ENCODE data around the gene DGKI. TPM values are rescaled to one million over a fixed set of nuclear protein-coding genes. Genes with fewer than 3 reads are reported as not detected.

DGKI gene
- total and polyA plus RNA-seq, 2 donors (not counting 1 experiment from before 2014, with no cell fraction given), result 0.74 to 2.1 TPM

DNA sequence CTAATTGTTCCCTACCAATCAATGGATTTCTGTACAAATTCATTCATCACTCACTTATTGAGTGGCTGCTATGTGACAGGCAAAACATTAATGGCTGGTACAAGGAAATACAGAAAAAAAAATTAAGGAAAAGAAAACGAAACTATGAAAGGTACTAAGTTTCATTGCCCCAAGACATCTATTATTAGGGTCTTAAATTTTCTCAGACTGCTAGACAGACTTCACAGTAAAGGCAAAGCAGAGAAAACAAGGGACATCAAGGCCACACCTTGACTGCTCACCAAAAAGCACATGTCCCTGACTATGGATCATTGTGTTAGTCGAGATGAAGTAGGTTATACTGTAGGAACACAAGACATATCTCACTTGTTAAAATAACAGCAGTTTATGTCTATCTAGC, 36.5 kb downstream of the DGKI start:
- H3K9ac ChIP-seq (ENCODE audit: insufficient read depth, low read length), result no peak overlapping the region
- H3K27me3 ChIP-seq (ENCODE audit: control insufficient read depth, insufficient read depth, low read length), result no peaks in the 10 kb centered on the region
- no peaks in the 10 kb centered on the region for H3K9me3 ChIP-seq (ENCODE audit: control insufficient read depth, insufficient read depth, low read depth, low read length)
- no peaks in the 10 kb centered on the region for H3K4me1 ChIP-seq (ENCODE audit: control insufficient read depth, extremely low read depth, insufficient read depth, low read length)
- H3K36me3 ChIP-seq (ENCODE audit: control insufficient read depth, insufficient read depth, low read length), result no peaks in the 10 kb centered on the region
- H3K27ac ChIP-seq (ENCODE audit: insufficient read depth, low read length), result no peak overlapping the region
- no peak overlapping the region for H2AFZ ChIP-seq (ENCODE audit: low read length)
- H3K79me2 ChIP-seq (ENCODE audit: control insufficient read depth, insufficient read depth, low read length), result no peaks in the 10 kb centered on the region
- H3K4me2 ChIP-seq (ENCODE audit: extremely low read depth, insufficient read depth, low read length), result no peak overlapping the region
- H3K4me3 ChIP-seq (replicated peaks in 1 of 4; ENCODE audit: control extremely low read depth in 1 of 4, insufficient read depth in 1 of 4, low read depth in 3 of 4, low read length in 4 of 4), result no peak overlapping the region
- TF ChIP-seq, protein P1, sequence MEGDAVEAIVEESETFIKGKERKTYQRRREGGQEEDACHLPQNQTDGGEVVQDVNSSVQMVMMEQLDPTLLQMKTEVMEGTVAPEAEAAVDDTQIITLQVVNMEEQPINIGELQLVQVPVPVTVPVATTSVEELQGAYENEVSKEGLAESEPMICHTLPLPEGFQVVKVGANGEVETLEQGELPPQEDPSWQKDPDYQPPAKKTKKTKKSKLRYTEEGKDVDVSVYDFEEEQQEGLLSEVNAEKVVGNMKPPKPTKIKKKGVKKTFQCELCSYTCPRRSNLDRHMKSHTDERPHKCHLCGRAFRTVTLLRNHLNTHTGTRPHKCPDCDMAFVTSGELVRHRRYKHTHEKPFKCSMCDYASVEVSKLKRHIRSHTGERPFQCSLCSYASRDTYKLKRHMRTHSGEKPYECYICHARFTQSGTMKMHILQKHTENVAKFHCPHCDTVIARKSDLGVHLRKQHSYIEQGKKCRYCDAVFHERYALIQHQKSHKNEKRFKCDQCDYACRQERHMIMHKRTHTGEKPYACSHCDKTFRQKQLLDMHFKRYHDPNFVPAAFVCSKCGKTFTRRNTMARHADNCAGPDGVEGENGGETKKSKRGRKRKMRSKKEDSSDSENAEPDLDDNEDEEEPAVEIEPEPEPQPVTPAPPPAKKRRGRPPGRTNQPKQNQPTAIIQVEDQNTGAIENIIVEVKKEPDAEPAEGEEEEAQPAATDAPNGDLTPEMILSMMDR (conservative IDR thresholded peaks at IDR 0.05 in 1 of 2, IDR thresholded peaks at IDR 0.05 in 1 of 2; ENCODE audit: low read depth in 1 of 2, low read length in 2 of 2), result no peak
- TF ChIP-seq EZH2 (IDR thresholded peaks at IDR 0.05; ENCODE audit: low read length, missing control alignments), result no peak
- no peaks in the 10 kb centered on the region for H4K20me1 ChIP-seq (ENCODE audit: control insufficient read depth, extremely low read depth, insufficient read depth, low read length)
- DNase-seq (ENCODE audit: low read depth in 2 of 2), result no peak

DNA sequence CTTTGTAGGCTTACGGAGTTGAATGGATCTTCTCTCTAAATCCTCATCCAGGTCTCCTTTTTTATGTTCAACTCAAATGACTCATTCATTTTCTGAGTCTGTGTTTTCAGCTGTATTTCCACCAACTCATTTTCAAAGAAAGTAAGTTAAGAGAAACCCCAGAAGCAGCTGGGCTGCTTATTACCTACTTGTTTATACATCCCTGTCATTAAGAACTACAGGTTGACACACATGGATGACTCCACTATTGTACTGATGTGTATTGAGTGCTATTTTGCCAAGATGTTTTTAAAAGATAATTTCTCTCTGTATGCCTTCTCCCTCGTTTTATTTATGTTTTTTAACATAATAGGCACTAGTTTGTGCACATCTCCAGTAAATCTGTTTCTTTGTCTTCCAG, 41.9 kb downstream of the DGKI start:
- Histone ChIP-seq H3K9me3 (ENCODE audit: control insufficient read depth, insufficient read depth, low read depth, low read length) (no peaks in the 10 kb centered on the region), H3K79me2 (ENCODE audit: control insufficient read depth, insufficient read depth, low read length) (no peaks in the 10 kb centered on the region), H3K4me1 (ENCODE audit: control insufficient read depth, extremely low read depth, insufficient read depth, low read length) (no peaks in the 10 kb centered on the region), H3K4me3 (replicated peaks in 1 of 4; ENCODE audit: control extremely low read depth in 1 of 4, insufficient read depth in 1 of 4, low read depth in 3 of 4, low read length in 4 of 4) (no peak overlapping the region), H2AFZ (ENCODE audit: low read length) (no peak overlapping the region), H3K27me3 (ENCODE audit: control insufficient read depth, insufficient read depth, low read length) (no peaks in the 10 kb centered on the region), H3K27ac (ENCODE audit: insufficient read depth, low read length) (no peak overlapping the region), H4K20me1 (ENCODE audit: control insufficient read depth, extremely low read depth, insufficient read depth, low read length) (no peaks in the 10 kb centered on the region), H3K9ac (ENCODE audit: insufficient read depth, low read length) (no peak overlapping the region), H3K4me2 (ENCODE audit: extremely low read depth, insufficient read depth, low read length) (no peak overlapping the region), H3K36me3 (ENCODE audit: control insufficient read depth, insufficient read depth, low read length) (no peaks in the 10 kb centered on the region)
- DNase-seq (ENCODE audit: low read depth in 2 of 2), result peak in 1 of 2 donors; percentile 43
- TF ChIP-seq, protein P1 (conservative IDR thresholded peaks at IDR 0.05 in 1 of 2, IDR thresholded peaks at IDR 0.05 in 1 of 2; ENCODE audit: low read depth in 1 of 2, low read length in 2 of 2), result no peak
- no peak for TF ChIP-seq EZH2 (IDR thresholded peaks at IDR 0.05; ENCODE audit: low read length, missing control alignments)

DNA sequence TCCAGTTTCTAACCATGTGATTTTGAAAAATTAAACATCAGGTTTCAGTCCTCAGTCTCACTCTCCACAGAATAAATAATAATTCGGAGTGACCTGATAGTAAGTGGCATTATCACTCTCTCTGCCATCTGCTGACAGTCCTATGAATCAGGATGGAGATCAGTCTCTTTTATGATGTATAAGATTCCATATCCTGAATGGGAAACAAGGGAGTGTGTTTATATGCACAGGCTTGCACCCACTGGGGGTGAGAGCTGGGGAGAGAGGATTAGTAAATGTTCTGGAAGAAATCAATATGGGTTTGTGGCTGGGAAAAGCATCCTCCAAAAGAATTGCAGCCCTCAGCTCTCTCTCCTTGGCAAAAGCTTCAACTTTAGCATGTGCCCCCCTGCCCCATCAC, 45.3 kb downstream of the DGKI start:
- Histone ChIP-seq H3K27me3 (ENCODE audit: control insufficient read depth, insufficient read depth, low read length) (no peaks in the 10 kb centered on the region), H3K4me2 (ENCODE audit: extremely low read depth, insufficient read depth, low read length) (no peak overlapping the region), H4K20me1 (ENCODE audit: control insufficient read depth, extremely low read depth, insufficient read depth, low read length) (no peaks in the 10 kb centered on the region), H2AFZ (ENCODE audit: low read length) (no peak overlapping the region), H3K9ac (ENCODE audit: insufficient read depth, low read length) (no peak overlapping the region), H3K36me3 (ENCODE audit: control insufficient read depth, insufficient read depth, low read length) (no peaks in the 10 kb centered on the region), H3K27ac (ENCODE audit: insufficient read depth, low read length) (no peak overlapping the region), H3K4me1 (ENCODE audit: control insufficient read depth, extremely low read depth, insufficient read depth, low read length) (no peaks in the 10 kb centered on the region), H3K4me3 (replicated peaks in 1 of 4; ENCODE audit: control extremely low read depth in 1 of 4, insufficient read depth in 1 of 4, low read depth in 3 of 4, low read length in 4 of 4) (no peak overlapping the region), H3K9me3 (ENCODE audit: control insufficient read depth, insufficient read depth, low read depth, low read length) (no peaks in the 10 kb centered on the region), H3K79me2 (ENCODE audit: control insufficient read depth, insufficient read depth, low read length) (no peaks in the 10 kb centered on the region)
- no peak for TF ChIP-seq EZH2 (IDR thresholded peaks at IDR 0.05; ENCODE audit: low read length, missing control alignments)
- TF ChIP-seq, protein P1 (conservative IDR thresholded peaks at IDR 0.05 in 1 of 2, IDR thresholded peaks at IDR 0.05 in 1 of 2; ENCODE audit: low read depth in 1 of 2, low read length in 2 of 2), result no peak
- no peak for DNase-seq (ENCODE audit: low read depth in 2 of 2)
